NCI-H2227 treated with DMSO at 0.1 percent for 48 hours (cell line): ENCODE results near the gene PTH1R.

Source experiments
- DNase-seq: peaks from one replicate; lab custom pipeline; 2025; lab: John Stamatoyannopoulos, UW

The PTH1R gene

GRCh38 chr3:46947981-46948791, 70.7 kb downstream of the PTH1R start:
- no peak for DNase-seq

- DNase-seq, result no peak
Observed at GRCh38 chr3:46948830-46949671, 71.5 kb downstream of the PTH1R start.

GRCh38 chr3:46950177-46950576, 72.7 kb downstream of the PTH1R start:
- DNase-seq, result no peak

DNA sequence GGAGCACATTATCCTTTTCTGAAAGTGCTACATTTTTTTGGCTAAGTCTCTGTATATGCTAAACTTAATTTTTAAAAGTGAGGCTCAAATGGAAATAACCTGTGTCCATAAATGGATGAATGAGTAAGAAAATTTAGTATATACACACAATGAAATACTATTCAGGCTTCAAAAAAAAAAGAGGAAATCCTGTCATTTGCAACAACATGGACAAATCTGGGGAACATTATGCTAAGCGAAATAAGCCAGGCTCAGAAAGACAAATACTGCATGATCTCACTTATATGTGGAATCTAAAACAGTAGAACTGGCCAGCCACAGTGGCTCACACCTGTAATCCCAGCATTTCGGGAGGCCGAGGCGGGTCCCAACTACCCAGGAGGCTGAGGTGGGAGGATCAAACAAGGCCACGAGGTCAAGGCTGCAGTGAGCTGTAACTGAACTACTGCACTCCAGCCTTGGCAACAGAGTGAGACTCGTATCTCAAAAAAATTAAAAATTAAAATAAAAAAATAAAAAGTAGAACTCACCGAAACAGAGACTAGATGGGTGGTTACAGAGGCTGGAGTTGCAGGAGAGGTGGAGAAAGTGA, 73.2 kb downstream of the PTH1R start:
- DNase-seq, result no peak

GRCh38 chr3:46952813-46953212, 75.3 kb downstream of the PTH1R start:
- no peak for DNase-seq
